Measurements from ENCODE around the gene NDUFS8. TPM values are rescaled to one million over a fixed set of nuclear protein-coding genes. Genes with fewer than 3 reads are reported as not detected.
A peak's percentile ranks its signal among the peaks of the same experiment; 100 is the strongest.

NDUFS8 gene
- total and polyA plus RNA-seq, 2 of the 13 experiments (the other 11 are each of a cell fraction or from before 2014, with no cell fraction given), result 96.7 to 158 TPM

- peak; percentile 73; the same call in 1 of the 2 replicates for TF ChIP-seq HMGXB3 (CRISPR knock-in tag; IDR thresholded peaks at IDR 0.05; ENCODE audit: borderline replicate concordance)
- TF ChIP-seq TEAD3 (CRISPR knock-in tag; optimal IDR thresholded peaks at IDR 0.05; ENCODE audit: borderline replicate concordance), result peak; percentile 90
- no peak for TF ChIP-seq POLR2AphosphoS5 (IDR thresholded peaks at IDR 0.05; ENCODE audit: low read depth, low read length)
- peak; percentile 33; the same call in 1 of the 2 replicates for TF ChIP-seq CHD2 (IDR thresholded peaks at IDR 0.05; ENCODE audit: low read depth, low read length)
- no peak; the same call in 1 of the 2 replicates for TF ChIP-seq ZSCAN29 (CRISPR knock-in tag; conservative IDR thresholded peaks at IDR 0.05)
- peak; percentile 88 for TF ChIP-seq SMAD1 (CRISPR knock-in tag; IDR thresholded peaks at IDR 0.05; ENCODE audit: borderline replicate concordance, low read depth)
- no peak for TF ChIP-seq ZNF136 (CRISPR knock-in tag; IDR thresholded peaks at IDR 0.05; ENCODE audit: low read depth)
- no peak for TF ChIP-seq SP1 (IDR thresholded peaks at IDR 0.05)
- peak; percentile 74 for TF ChIP-seq SP1 (CRISPR knock-in tag; IDR thresholded peaks at IDR 0.05)
- TF ChIP-seq, protein P1, sequence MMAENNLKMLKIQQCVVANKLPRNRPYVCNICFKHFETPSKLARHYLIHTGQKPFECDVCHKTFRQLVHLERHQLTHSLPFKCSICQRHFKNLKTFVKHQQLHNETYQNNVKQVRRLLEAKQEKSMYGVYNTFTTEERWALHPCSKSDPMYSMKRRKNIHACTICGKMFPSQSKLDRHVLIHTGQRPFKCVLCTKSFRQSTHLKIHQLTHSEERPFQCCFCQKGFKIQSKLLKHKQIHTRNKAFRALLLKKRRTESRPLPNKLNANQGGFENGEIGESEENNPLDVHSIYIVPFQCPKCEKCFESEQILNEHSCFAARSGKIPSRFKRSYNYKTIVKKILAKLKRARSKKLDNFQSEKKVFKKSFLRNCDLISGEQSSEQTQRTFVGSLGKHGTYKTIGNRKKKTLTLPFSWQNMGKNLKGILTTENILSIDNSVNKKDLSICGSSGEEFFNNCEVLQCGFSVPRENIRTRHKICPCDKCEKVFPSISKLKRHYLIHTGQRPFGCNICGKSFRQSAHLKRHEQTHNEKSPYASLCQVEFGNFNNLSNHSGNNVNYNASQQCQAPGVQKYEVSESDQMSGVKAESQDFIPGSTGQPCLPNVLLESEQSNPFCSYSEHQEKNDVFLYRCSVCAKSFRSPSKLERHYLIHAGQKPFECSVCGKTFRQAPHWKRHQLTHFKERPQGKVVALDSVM (CRISPR knock-in tag; IDR thresholded peaks at IDR 0.05), result peak; percentile 32; the same call in 1 of the 2 replicates
- TF ChIP-seq SIX4 (CRISPR knock-in tag; IDR thresholded peaks at IDR 0.05), result peak; percentile 79
- TF ChIP-seq TOPORS (CRISPR knock-in tag; IDR thresholded peaks at IDR 0.05), result 0 out of 2 replicates have a peak, but pooled peaks have one; percentile 25
- peak; percentile 59 for TF ChIP-seq ASH2L (IDR thresholded peaks at IDR 0.05; ENCODE audit: insufficient read length, low read depth, low read length)
- TF ChIP-seq JUND (CRISPR knock-in tag; IDR thresholded peaks at IDR 0.05), result peak; percentile 79
- peak; percentile 46; the same call in 1 of the 2 replicates for TF ChIP-seq NR0B2 (CRISPR knock-in tag; IDR thresholded peaks at IDR 0.05)
- no peak; the same call in 1 of the 2 replicates for TF ChIP-seq FUBP1 (CRISPR knock-in tag; IDR thresholded peaks at IDR 0.05; ENCODE audit: borderline replicate concordance)
- TF ChIP-seq, protein P2, sequence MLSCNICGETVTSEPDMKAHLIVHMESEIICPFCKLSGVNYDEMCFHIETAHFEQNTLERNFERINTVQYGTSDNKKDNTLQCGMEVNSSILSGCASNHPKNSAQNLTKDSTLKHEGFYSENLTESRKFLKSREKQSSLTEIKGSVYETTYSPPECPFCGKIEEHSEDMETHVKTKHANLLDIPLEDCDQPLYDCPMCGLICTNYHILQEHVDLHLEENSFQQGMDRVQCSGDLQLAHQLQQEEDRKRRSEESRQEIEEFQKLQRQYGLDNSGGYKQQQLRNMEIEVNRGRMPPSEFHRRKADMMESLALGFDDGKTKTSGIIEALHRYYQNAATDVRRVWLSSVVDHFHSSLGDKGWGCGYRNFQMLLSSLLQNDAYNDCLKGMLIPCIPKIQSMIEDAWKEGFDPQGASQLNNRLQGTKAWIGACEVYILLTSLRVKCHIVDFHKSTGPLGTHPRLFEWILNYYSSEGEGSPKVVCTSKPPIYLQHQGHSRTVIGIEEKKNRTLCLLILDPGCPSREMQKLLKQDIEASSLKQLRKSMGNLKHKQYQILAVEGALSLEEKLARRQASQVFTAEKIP (CRISPR knock-in tag; IDR thresholded peaks at IDR 0.05; ENCODE audit: borderline replicate concordance), result no peak
- TF ChIP-seq MEF2D (CRISPR knock-in tag; IDR thresholded peaks at IDR 0.05), result peak; percentile 89; the same call in 1 of the 2 replicates
- TF ChIP-seq ISL2 (CRISPR knock-in tag; IDR thresholded peaks at IDR 0.05), result peak; percentile 83
Observed at GRCh38 chr11:68038226-68038717, 7.8 kb downstream of the NDUFS8 start (continued).
